Ascending aorta (tissue), 2 donors: Measurements from ENCODE around the gene FBXW11. TPM values are rescaled to one million over a fixed set of nuclear protein-coding genes. Genes with fewer than 3 reads are reported as not detected.

Source experiments
- DNase-seq, 2 donors: peaks; one replicate each; pipeline ENCODE4 v3.0.0-alpha.2; 2019; ENCODE audit warnings: low spot score in 2 of 2
- H3K27ac ChIP-seq, 2 donors: fragments of 200-600 bp; sonication (generic); one replicate each; pipeline ENCODE4 v1.5.1; 2016 to 2017; ENCODE audit warnings: mild to moderate bottlenecking in 1 of 2
- H3K27me3 ChIP-seq: fragments of 200-600 bp; sonication (generic); one replicate; pipeline ENCODE4 v1.5.1; 2017
- H3K36me3 ChIP-seq, 2 donors: fragments of 200-600 bp; sonication (generic); one replicate each; pipeline ENCODE4 v1.5.1; 2016
- H3K4me1 ChIP-seq, 2 donors: fragments of 200-600 bp; sonication (generic); one replicate each; pipeline ENCODE4 v1.5.1; 2016 to 2017; ENCODE audit warnings: mild to moderate bottlenecking in 1 of 2
- H3K4me3 ChIP-seq, 2 donors: fragments of 200-600 bp; sonication (generic); one replicate each; pipeline ENCODE4 v1.5.1; 2016 to 2017; ENCODE audit warnings: mild to moderate bottlenecking in 1 of 2
- H3K9me3 ChIP-seq, 2 donors: fragments of 200-600 bp; sonication (generic); one replicate each; pipeline ENCODE4 v1.5.1; 2016
- intact Hi-C: fragments of 100-400 bp; cut with DNase I; formaldehyde crosslinking; loops from one replicate; pipeline ENCODE4 v1.15.1; 2023
- total RNA-seq: library from RNA; depleted of rRNA; stranded (reverse); fragments of >200 nt; gene quantifications from one replicate; pipeline ENCODE4 v1.1.0, GENCODE V29; 2016
- TF ChIP-seq, protein P1 (sequence below), 3 experiments: fragments of 200-600 bp in 2 of 3; fragments of 450-650 bp in 1 of 3; sonication (generic) in 2 of 3; IDR thresholded peaks; one replicate each; pipeline ENCODE4 v1.5.1; 2016 to 2019; ENCODE audit warnings: antibody characterized with exemption in 3 of 3, mild to moderate bottlenecking in 1 of 3, moderate library complexity in 1 of 3

Gene FBXW11
- total RNA-seq, 1 donor from 2014 or later: 34.6 TPM

DNA sequence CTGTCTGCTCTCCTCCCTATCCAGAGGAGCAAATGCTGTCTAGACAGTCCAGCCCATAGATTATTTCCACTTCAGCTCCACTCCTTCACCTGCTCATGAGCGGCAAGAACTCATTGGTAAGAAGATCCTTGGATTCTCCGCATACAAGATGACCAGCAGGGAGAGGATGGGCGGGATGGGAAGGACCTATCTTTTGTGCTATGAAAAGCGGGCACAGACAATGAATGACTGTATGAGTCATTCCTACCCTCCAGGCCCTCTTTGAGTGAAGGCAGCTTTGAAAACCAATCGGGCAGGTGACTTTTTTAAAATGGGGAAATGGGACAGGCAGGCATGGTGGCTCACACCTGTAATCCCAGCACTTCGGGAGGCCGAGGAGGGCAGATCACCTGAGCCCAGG lies 171.4 kb downstream of the FBXW11 start:
- Histone ChIP-seq H3K27ac (no peak overlapping the region), H3K4me3 (no peak overlapping the region), H3K9me3 (no peaks in the 10 kb centered on the region), H3K36me3 (no peaks in the 10 kb centered on the region), H3K27me3 (no peaks in the 10 kb centered on the region), H3K4me1 (no peaks in the 10 kb centered on the region)
- intact Hi-C loops: no loop called here
- TF ChIP-seq, protein P1, sequence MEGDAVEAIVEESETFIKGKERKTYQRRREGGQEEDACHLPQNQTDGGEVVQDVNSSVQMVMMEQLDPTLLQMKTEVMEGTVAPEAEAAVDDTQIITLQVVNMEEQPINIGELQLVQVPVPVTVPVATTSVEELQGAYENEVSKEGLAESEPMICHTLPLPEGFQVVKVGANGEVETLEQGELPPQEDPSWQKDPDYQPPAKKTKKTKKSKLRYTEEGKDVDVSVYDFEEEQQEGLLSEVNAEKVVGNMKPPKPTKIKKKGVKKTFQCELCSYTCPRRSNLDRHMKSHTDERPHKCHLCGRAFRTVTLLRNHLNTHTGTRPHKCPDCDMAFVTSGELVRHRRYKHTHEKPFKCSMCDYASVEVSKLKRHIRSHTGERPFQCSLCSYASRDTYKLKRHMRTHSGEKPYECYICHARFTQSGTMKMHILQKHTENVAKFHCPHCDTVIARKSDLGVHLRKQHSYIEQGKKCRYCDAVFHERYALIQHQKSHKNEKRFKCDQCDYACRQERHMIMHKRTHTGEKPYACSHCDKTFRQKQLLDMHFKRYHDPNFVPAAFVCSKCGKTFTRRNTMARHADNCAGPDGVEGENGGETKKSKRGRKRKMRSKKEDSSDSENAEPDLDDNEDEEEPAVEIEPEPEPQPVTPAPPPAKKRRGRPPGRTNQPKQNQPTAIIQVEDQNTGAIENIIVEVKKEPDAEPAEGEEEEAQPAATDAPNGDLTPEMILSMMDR (IDR thresholded peaks at IDR 0.05): no peak
- no peak for DNase-seq

DNA sequence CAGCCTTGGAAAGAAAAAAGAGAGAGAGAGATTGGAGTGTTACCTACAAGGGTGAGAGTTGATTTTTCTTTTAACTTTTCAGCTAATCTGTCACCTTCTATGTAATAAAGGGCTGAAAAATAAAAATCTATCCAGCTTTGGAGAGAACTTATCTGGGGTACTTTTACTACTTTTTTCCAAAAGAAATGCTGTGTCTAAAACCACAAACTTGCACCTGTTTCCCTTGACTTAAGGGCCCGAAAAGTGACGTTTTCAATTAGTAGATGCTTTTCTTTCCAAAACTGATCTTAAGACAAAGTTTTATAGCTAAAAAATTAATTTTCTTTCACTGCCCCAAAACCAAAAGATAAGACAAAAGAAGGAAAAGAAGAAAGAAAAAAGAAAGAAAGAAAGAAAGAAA lies 172.0 kb downstream of the FBXW11 start:
- TF ChIP-seq, protein P1 (IDR thresholded peaks at IDR 0.05): no peak
- no peak overlapping the region for H3K4me3 ChIP-seq
- no peaks in the 10 kb centered on the region for H3K36me3 ChIP-seq
- no peaks in the 10 kb centered on the region for H3K4me1 ChIP-seq
- H3K27ac ChIP-seq: no peak overlapping the region
- no peaks in the 10 kb centered on the region for H3K9me3 ChIP-seq
- intact Hi-C loops: no loop called here
- no peaks in the 10 kb centered on the region for H3K27me3 ChIP-seq
- DNase-seq: no peak

DNA sequence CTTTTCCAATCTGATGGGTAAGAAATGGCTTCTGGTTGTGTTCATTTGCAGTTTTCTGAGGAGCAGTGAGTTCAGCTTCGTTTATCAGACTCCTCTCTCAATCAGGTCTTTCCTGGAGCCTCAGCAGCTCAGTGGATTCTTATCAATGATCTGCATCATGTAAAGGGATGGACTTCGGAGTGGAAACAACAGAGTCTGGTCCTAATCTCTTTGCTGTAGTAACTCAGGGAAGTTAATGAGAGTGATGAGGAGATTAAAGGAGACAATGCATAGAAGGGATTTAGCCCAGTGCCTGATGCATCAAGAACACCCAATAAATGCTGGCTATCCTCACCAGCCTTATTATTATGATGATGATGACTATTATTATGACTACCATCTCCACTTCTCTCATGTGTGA lies 173.7 kb downstream of the FBXW11 start:
- Histone ChIP-seq H3K27ac (no peak overlapping the region), H3K4me1 (no peaks in the 10 kb centered on the region), H3K4me3 (no peak overlapping the region), H3K9me3 (no peaks in the 10 kb centered on the region), H3K36me3 (no peaks in the 10 kb centered on the region), H3K27me3 (no peaks in the 10 kb centered on the region)
- DNase-seq: no peak
- TF ChIP-seq, protein P1 (IDR thresholded peaks at IDR 0.05): no peak
- intact Hi-C loops: no loop called here

DNA sequence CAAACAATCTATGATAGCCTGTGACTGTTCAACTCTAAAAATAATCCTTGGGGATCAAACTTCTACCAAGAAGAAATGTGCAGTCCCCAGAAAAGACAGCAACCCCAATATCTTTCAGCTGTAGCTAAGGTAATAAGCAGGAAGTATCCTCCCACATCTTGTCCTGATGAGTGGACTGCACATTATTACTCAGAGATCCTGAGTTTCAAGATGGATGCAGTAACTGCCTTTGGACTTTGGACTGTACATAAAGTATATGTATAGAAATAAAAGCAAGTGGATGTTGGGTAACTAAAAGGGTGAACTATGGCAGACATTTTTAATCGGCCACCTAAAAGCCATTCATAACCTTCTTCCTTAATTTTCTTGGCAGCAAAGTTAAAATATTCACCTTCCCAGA lies 175.8 kb downstream of the FBXW11 start:
- Histone ChIP-seq H3K36me3 (no peaks in the 10 kb centered on the region), H3K9me3 (no peaks in the 10 kb centered on the region), H3K27ac (no peak overlapping the region), H3K4me1 (no peaks in the 10 kb centered on the region), H3K4me3 (no peak overlapping the region), H3K27me3 (no peaks in the 10 kb centered on the region)
- TF ChIP-seq, protein P1 (IDR thresholded peaks at IDR 0.05): no peak
- DNase-seq: no peak
- intact Hi-C loops: no loop called here

DNA sequence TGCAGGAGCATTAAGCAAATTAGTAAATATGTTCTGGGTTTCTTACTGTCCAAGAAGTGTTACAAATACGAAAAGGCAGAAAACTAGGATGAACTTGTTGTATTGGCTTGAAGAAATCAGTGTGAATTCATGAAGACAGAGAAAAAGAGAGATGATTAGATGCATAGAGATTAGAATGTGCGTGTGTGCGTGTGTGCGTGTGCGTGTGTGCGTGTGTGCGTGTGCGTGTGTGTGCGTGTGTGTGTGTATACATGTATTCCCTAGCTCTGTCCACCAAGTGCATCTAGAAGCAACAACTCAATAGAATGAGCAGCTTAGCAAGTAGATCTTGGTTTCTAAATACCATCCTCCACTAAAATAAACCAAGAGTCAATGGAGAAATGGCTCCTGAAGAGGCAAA lies 179.3 kb downstream of the FBXW11 start:
- TF ChIP-seq, protein P1 (IDR thresholded peaks at IDR 0.05): no peak
- Histone ChIP-seq H3K4me1 (no peaks in the 10 kb centered on the region), H3K36me3 (no peaks in the 10 kb centered on the region), H3K4me3 (no peak overlapping the region), H3K9me3 (no peaks in the 10 kb centered on the region), H3K27ac (no peak overlapping the region), H3K27me3 (no peaks in the 10 kb centered on the region)
- intact Hi-C loops: no loop called here
- no peak for DNase-seq

DNA sequence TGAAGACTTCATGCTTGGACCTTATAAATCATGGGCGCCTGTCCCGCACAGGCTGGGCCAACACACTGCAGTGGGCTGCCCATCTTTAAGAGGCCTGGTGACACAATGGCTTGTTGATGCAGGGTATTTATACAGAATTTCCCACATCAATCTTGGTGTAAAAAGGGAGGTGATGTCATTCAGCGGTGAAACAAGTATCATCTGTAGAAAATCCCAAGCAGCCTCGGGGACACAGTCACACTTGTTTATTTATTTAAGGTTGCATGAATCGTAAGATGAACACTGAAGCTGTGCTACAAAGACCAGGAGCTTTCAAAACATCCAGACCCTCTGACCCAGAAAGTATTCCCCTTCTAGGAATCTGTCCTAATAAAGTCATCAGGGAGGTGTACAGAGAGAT lies 180.3 kb downstream of the FBXW11 start:
- TF ChIP-seq, protein P1 (IDR thresholded peaks at IDR 0.05): no peak

More for the DNA sequence above, 180.3 kb downstream of the FBXW11 start:
- no peak for DNase-seq
- Histone ChIP-seq H3K4me3 (no peak overlapping the region), H3K27me3 (no peaks in the 10 kb centered on the region), H3K36me3 (no peaks in the 10 kb centered on the region), H3K27ac (no peak overlapping the region), H3K9me3 (no peaks in the 10 kb centered on the region), H3K4me1 (no peaks in the 10 kb centered on the region)
- intact Hi-C loops: no loop called here
